ENCODE results near the gene UVRAG. TPM values are rescaled to one million over a fixed set of nuclear protein-coding genes. Genes with fewer than 3 reads are reported as not detected.

UVRAG gene
- polyA plus RNA-seq, 1 experiment, result 8.2 TPM

GRCh38 chr11:76124905-76125770, 310.1 kb downstream of the UVRAG start:
- DNase-seq (ENCODE audit: low read depth), result no peak
- TF ChIP-seq, protein P1, sequence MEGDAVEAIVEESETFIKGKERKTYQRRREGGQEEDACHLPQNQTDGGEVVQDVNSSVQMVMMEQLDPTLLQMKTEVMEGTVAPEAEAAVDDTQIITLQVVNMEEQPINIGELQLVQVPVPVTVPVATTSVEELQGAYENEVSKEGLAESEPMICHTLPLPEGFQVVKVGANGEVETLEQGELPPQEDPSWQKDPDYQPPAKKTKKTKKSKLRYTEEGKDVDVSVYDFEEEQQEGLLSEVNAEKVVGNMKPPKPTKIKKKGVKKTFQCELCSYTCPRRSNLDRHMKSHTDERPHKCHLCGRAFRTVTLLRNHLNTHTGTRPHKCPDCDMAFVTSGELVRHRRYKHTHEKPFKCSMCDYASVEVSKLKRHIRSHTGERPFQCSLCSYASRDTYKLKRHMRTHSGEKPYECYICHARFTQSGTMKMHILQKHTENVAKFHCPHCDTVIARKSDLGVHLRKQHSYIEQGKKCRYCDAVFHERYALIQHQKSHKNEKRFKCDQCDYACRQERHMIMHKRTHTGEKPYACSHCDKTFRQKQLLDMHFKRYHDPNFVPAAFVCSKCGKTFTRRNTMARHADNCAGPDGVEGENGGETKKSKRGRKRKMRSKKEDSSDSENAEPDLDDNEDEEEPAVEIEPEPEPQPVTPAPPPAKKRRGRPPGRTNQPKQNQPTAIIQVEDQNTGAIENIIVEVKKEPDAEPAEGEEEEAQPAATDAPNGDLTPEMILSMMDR (IDR thresholded peaks at IDR 0.05; ENCODE audit: insufficient read depth, low read depth, low read length), result no peak
- Histone ChIP-seq H3K4me3 (ENCODE audit: low read depth, low read length) (no peak overlapping the region), H3K36me3 (ENCODE audit: control insufficient read depth, insufficient read depth, low read length) (no peaks in the 10 kb centered on the region), H3K27me3 (ENCODE audit: control insufficient read depth, insufficient read depth, low read length) (no peaks in the 10 kb centered on the region)
- ChIA-PET POLR2A (interaction anchor here (0.5 kb wide), 1 partner anchor 758 kb away, joined by 18 read pairs; no protein-coding TSS in a partner anchor), CTCF (interaction anchor here (0.7 kb wide), 1 partner anchor 77 kb away, joined by 3 read pairs; no protein-coding TSS in a partner anchor)

DNA sequence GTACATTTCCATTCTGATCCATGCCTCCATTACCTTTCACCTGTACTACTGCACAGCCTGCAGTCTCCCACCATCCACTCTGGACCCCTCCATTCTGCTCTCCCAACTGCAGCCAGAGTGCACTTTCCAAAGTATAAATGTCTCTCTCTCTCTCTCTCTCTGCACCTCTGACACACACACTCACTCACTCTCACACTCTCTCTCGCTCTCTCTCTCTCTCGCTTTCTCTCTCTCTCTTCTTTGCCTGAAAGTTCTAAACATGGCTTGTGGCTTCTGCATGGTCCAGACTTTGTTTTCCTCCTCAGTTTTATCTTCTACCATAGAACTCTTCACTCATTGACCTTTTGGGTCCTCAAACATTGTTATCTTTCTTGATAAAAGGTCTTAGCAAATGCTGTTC, 314.7 kb downstream of the UVRAG start:
- TF ChIP-seq, protein P1 (IDR thresholded peaks at IDR 0.05; ENCODE audit: insufficient read depth, low read depth, low read length), result no peak
- DNase-seq (ENCODE audit: low read depth), result no peak
- ChIA-PET POLR2A (no interaction called here), CTCF (interaction anchor here (1.0 kb wide), 1 partner anchor 189 kb away, joined by 3 read pairs; no protein-coding TSS in a partner anchor)
- Histone ChIP-seq H3K36me3 (ENCODE audit: control insufficient read depth, insufficient read depth, low read length) (no peaks in the 10 kb centered on the region), H3K4me3 (ENCODE audit: low read depth, low read length) (no peak overlapping the region), H3K27me3 (ENCODE audit: control insufficient read depth, insufficient read depth, low read length) (no peaks in the 10 kb centered on the region)

- CTCF ChIA-PET, result interaction anchor here (0.5 to 1.3 kb wide), 5 partner anchors 9 to 1457 kb away, joined by 3 to 5 read pairs (median 4); no protein-coding TSS in a partner anchor
Observed at GRCh38 chr11:76131142-76131541, 316.1 kb downstream of the UVRAG start.

GRCh38 chr11:76131671-76132631, 316.9 kb downstream of the UVRAG start:
- Histone ChIP-seq H3K27me3 (ENCODE audit: control insufficient read depth, insufficient read depth, low read length) (no peaks in the 10 kb centered on the region), H3K36me3 (ENCODE audit: control insufficient read depth, insufficient read depth, low read length) (no peaks in the 10 kb centered on the region), H3K4me3 (ENCODE audit: low read depth, low read length) (no peak overlapping the region)
- TF ChIP-seq, protein P1 (IDR thresholded peaks at IDR 0.05; ENCODE audit: insufficient read depth, low read depth, low read length), result no peak
- ChIA-PET CTCF (interaction anchor here (0.5 to 1.3 kb wide), 4 partner anchors 10 to 1456 kb away, joined by 3 to 5 read pairs (median 4); no protein-coding TSS in a partner anchor), POLR2A (no interaction called here)
- DNase-seq (ENCODE audit: low read depth), result no peak

More at GRCh38 chr11:76131142-76131541, 316.1 kb downstream of the UVRAG start:
- Histone ChIP-seq H3K27me3 (ENCODE audit: control insufficient read depth, insufficient read depth, low read length) (no peaks in the 10 kb centered on the region), H3K4me3 (ENCODE audit: low read depth, low read length) (no peak overlapping the region), H3K36me3 (ENCODE audit: control insufficient read depth, insufficient read depth, low read length) (no peaks in the 10 kb centered on the region)
- POLR2A ChIA-PET, result interaction anchor here (0.7 kb wide), 1 partner anchor 107 kb away, joined by 3 read pairs; no protein-coding TSS in a partner anchor
- TF ChIP-seq, protein P1 (IDR thresholded peaks at IDR 0.05; ENCODE audit: insufficient read depth, low read depth, low read length), result no peak
- no peak for DNase-seq (ENCODE audit: low read depth)

Measured in BJ (cell line).